Transverse colon (tissue), 4 donors: ENCODE measurements around the gene CCDC89. TPM values are rescaled to one million over a fixed set of nuclear protein-coding genes. Genes with fewer than 3 reads are reported as not detected.

Experiments used
- DNase-seq: peaks from one replicate; pipeline ENCODE4 v3.0.0-alpha.2; 2019
- H3K27ac ChIP-seq, 4 donors: fragments of 200-600 bp; sonication (generic); 2 replicates each; pipeline ENCODE4 v1.5.1; 2016 to 2018; ENCODE audit warnings: inconsistent platforms in 4 of 4
- H3K27me3 ChIP-seq: fragments of 200-600 bp; sonication (generic); 2 replicates; pipeline ENCODE4 v1.5.1; 2017; ENCODE audit warnings: inconsistent platforms
- H3K36me3 ChIP-seq, 4 donors: fragments of 200-600 bp; sonication (generic); 2 replicates each; pipeline ENCODE4 v1.5.1; 2017 to 2019; ENCODE audit warnings: inconsistent platforms in 4 of 4
- H3K4me1 ChIP-seq, 4 donors: fragments of 200-600 bp; sonication (generic); 2 replicates each; pipeline ENCODE4 v1.5.1; 2017 to 2020; ENCODE audit warnings: inconsistent platforms in 4 of 4
- H3K4me3 ChIP-seq, 4 donors: fragments of 200-600 bp; sonication (generic); 1 replicate in 1 of 4; 2 replicates in 3 of 4; pipeline versions ENCODE4 v1.5.1 to v1.6.1; 2017 to 2019; ENCODE audit warnings: inconsistent platforms in 4 of 4
- H3K9me3 ChIP-seq, 2 donors: fragments of 200-600 bp; sonication (generic); 2 replicates each; pipeline ENCODE4 v1.5.1; 2017 to 2019; ENCODE audit warnings: inconsistent platforms in 2 of 2
- CTCF ChIP-seq, 5 experiments: fragments of 200-600 bp in 3 of 5; fragments of 450-650 bp in 2 of 5; sonication (generic) in 3 of 5; IDR thresholded peaks; 1 replicate in 2 of 5; 2 replicates in 3 of 5; pipeline ENCODE4 v1.5.1; 2016 to 2017; ENCODE audit warnings: antibody characterized with exemption in 5 of 5, inconsistent platforms in 3 of 5, mild to moderate bottlenecking in 2 of 5, moderate library complexity in 1 of 5
- EP300 ChIP-seq: sonication (generic); formaldehyde crosslinking; IDR thresholded peaks from one replicate; pipeline ENCODE4 v1.6.1; 2017; ENCODE audit warnings: antibody characterized with exemption, low read depth
- POLR2A ChIP-seq: fragments of 450-650 bp; IDR thresholded peaks from one replicate; pipeline ENCODE4 v1.6.1; 2016; ENCODE audit warnings: antibody characterized with exemption, mild to moderate bottlenecking, moderate library complexity
- POLR2AphosphoS5 ChIP-seq, 3 donors: sonication (generic); formaldehyde crosslinking; IDR thresholded peaks; one replicate each; pipeline ENCODE4 v1.6.1; 2016; ENCODE audit warnings: antibody characterized with exemption in 3 of 3
- WGBS, 2 donors: methylation state at CpG; one replicate each; pipeline ENCODE4 v1.1.5; 2018; ENCODE audit warnings: low coverage in 1 of 2; 5-methylcytosine and 5-hydroxymethylcytosine counted together
- in situ Hi-C, 4 donors: fragments of 200-750 bp; cut with MboI; loops; one replicate each; pipeline versions ENCODE4 v1.15.0 to v1.15.1; 2017; ENCODE audit warnings: low sequenced_read_pairs in 3 of 4, low pct_ligation_motif_present in 1 of 4, low pct_unique_long_range_greater_than_20kb in 1 of 4
- intact Hi-C: fragments of 100-400 bp; cut with DNase I; formaldehyde crosslinking; loops from one replicate; pipeline ENCODE4 v1.15.1; 2023; ENCODE audit warnings: low total_unique reads
- total RNA-seq, 4 donors: library from RNA; depleted of rRNA; stranded (reverse); fragments of >200 nt; gene quantifications; one replicate each; pipeline ENCODE4 v1.1.0, GENCODE V29; 2016

The CCDC89 gene
- total RNA-seq, 4 donors from 2014 or later, result 1.00 to 9.6 (median 7.2) TPM

GRCh38 chr11:85705800-85706199 lies 19.8 kb upstream of the CCDC89 start:
- H3K9me3 ChIP-seq, result no peaks in the 10 kb centered on the region
- TF ChIP-seq POLR2A, result no peak
- no peak for TF ChIP-seq CTCF (IDR thresholded peaks at IDR 0.05)
- no peak for TF ChIP-seq POLR2AphosphoS5 (IDR thresholded peaks at IDR 0.05)
- in situ Hi-C loops (no loop called here), intact Hi-C loops (no loop called here)
- no peaks in the 10 kb centered on the region for H3K36me3 ChIP-seq
- H3K27me3 ChIP-seq, result no peaks in the 10 kb centered on the region
- H3K4me3 ChIP-seq, result no peak overlapping the region
- DNase-seq, result no peak
- H3K4me1 ChIP-seq, result peaks cover 0 to 2% (median 0%) of the 10 kb centered on the region in 4 donors
- H3K27ac ChIP-seq, result no peak overlapping the region

GRCh38 chr11:85704967-85705366 lies 19.0 kb upstream of the CCDC89 start:
- H3K9me3 ChIP-seq, result no peaks in the 10 kb centered on the region
- no peak overlapping the region for H3K4me3 ChIP-seq
- DNase-seq, result no peak
- H3K27ac ChIP-seq, result no peak overlapping the region
- no peaks in the 10 kb centered on the region for H3K36me3 ChIP-seq
- H3K4me1 ChIP-seq, result peaks cover 0 to 3% (median 0%) of the 10 kb centered on the region in 4 donors
- no peak for TF ChIP-seq CTCF (IDR thresholded peaks at IDR 0.05)
- TF ChIP-seq POLR2A, result no peak
- no peak for TF ChIP-seq POLR2AphosphoS5 (IDR thresholded peaks at IDR 0.05)
- no peak for TF ChIP-seq EP300
- no peaks in the 10 kb centered on the region for H3K27me3 ChIP-seq
- in situ Hi-C loops, result no loop called here
- intact Hi-C loops, result no loop called here
- WGBS, 2 donors, result 96 to 99% methylated on average over 3 of the region's 3 CpGs

GRCh38 chr11:85699957-85700741 lies 14.2 kb upstream of the CCDC89 start:
- Histone ChIP-seq H3K27ac (no peak overlapping the region), H3K9me3 (no peaks in the 10 kb centered on the region), H3K4me3 (no peak overlapping the region), H3K36me3 (no peaks in the 10 kb centered on the region), H3K4me1 (peaks cover 0 to 5% (median 0%) of the 10 kb centered on the region in 4 donors), H3K27me3 (no peaks in the 10 kb centered on the region)
- DNase-seq, result no peak
- no peak for TF ChIP-seq POLR2AphosphoS5 (IDR thresholded peaks at IDR 0.05)
- TF ChIP-seq EP300, result no peak
- no peak for TF ChIP-seq POLR2A
- TF ChIP-seq CTCF (IDR thresholded peaks at IDR 0.05), result no peak
- in situ Hi-C loops (no loop called here), intact Hi-C loops (no loop called here)
- whole genome bisulfite sequencing, 2 donors, result 23 to 40% methylated on average over 2 of the region's 2 CpGs

GRCh38 chr11:85698195-85698594 lies 12.2 kb upstream of the CCDC89 start:
- H3K9me3 ChIP-seq, result no peaks in the 10 kb centered on the region
- no peak for TF ChIP-seq POLR2A
- TF ChIP-seq POLR2AphosphoS5 (IDR thresholded peaks at IDR 0.05), result no peak
- TF ChIP-seq EP300, result no peak
- no peak for TF ChIP-seq CTCF (IDR thresholded peaks at IDR 0.05)
- H3K4me3 ChIP-seq, result no peak overlapping the region
- H3K4me1 ChIP-seq, result peaks cover 0 to 5% (median 0%) of the 10 kb centered on the region in 4 donors
- H3K27ac ChIP-seq, result no peak overlapping the region
- 77 to 81% methylated on average over 1 of the region's 1 CpG for WGBS, 2 donors
- no peaks in the 10 kb centered on the region for H3K36me3 ChIP-seq
- no peaks in the 10 kb centered on the region for H3K27me3 ChIP-seq
- intact Hi-C loops, result no loop called here
- in situ Hi-C loops, result no loop called here
- no peak for DNase-seq
